ENCODE results near the gene MRPL14. TPM values are rescaled to one million over a fixed set of nuclear protein-coding genes. Genes with fewer than 3 reads are reported as not detected.

MRPL14 gene
- total and polyA plus RNA-seq, 3 donors from 2014 or later = 47.6 to 86.5 (median 53.5) TPM

GRCh38 chr6:44074813-44075646 lies 52.2 kb downstream of the MRPL14 start:
- Histone ChIP-seq H3K4me3 (no peak overlapping the region), H3K27me3 (no peaks in the 10 kb centered on the region), H3K36me3 (ENCODE audit: low read depth, missing control alignments) (no peaks in the 10 kb centered on the region), H3K4me1 (peaks cover 27% of the 10 kb centered on the region), H3K27ac (peak overlapping the region in 1 of 2 donors; percentile 91), H3K9me3 (no peaks in the 10 kb centered on the region)
- TF ChIP-seq CTCF (IDR thresholded peaks at IDR 0.05) (no peak), POLR2A (IDR thresholded peaks at IDR 0.05) (no peak)
- intact Hi-C loops (cut with DNase I; ENCODE audit: low total_unique reads) = loop anchor here (2.0 to 10.0 kb wide), 2 partner anchors 304 to 410 kb away; partner anchors contain the start of gene VEGFA
- DNase-seq = no peak
- 5 to 47% methylated on average over 4 to 9 of the region's 9 CpGs for WGBS, 2 donors

- WGBS, 2 donors = 0 to 1% methylated on average over 12 to 13 of the region's 13 CpGs
- TF ChIP-seq CTCF (IDR thresholded peaks at IDR 0.05) (peak; percentile 81 to 91 (median 90)), POLR2A (IDR thresholded peaks at IDR 0.05) (no peak)
- H3K9me3 ChIP-seq = no peaks in the 10 kb centered on the region
- DNase-seq = peak; percentile 78
- peaks cover 27% of the 10 kb centered on the region for H3K4me1 ChIP-seq
- H3K27ac ChIP-seq = peak overlapping the region; percentile 62 to 91
- H3K27me3 ChIP-seq = no peaks in the 10 kb centered on the region
- intact Hi-C loops (cut with DNase I; ENCODE audit: low total_unique reads) = loop anchor here (2.0 to 10.0 kb wide), 2 partner anchors 304 to 410 kb away; partner anchors contain the start of gene VEGFA
- H3K36me3 ChIP-seq (ENCODE audit: low read depth, missing control alignments) = no peaks in the 10 kb centered on the region
- no peak overlapping the region for H3K4me3 ChIP-seq
Observed at GRCh38 chr6:44074439-44074812, 52.8 kb downstream of the MRPL14 start.

- no peaks in the 10 kb centered on the region for H3K27me3 ChIP-seq
- H3K4me3 ChIP-seq = peak overlapping the region; percentile 43 to 64
- TF ChIP-seq POLR2A (IDR thresholded peaks at IDR 0.05) = no peak
- TF ChIP-seq CTCF (IDR thresholded peaks at IDR 0.05) = peak in 1 of 3 experiments; percentile 19
- intact Hi-C loops (cut with DNase I; ENCODE audit: low total_unique reads) = loop anchor here (2.0 to 10.0 kb wide), 2 partner anchors 303 to 409 kb away; partner anchors contain the start of gene VEGFA
- H3K4me1 ChIP-seq = peaks cover 27% of the 10 kb centered on the region
- DNase-seq = peak; percentile 28
- peak overlapping the region; percentile 62 to 91 for H3K27ac ChIP-seq
- no peaks in the 10 kb centered on the region for H3K36me3 ChIP-seq (ENCODE audit: low read depth, missing control alignments)
- 11 to 12% methylated on average over 25 of the region's 25 CpGs for WGBS, 2 donors
- H3K9me3 ChIP-seq = no peaks in the 10 kb centered on the region
Observed at GRCh38 chr6:44073612-44074438, 53.4 kb downstream of the MRPL14 start.

GRCh38 chr6:44072959-44073611 lies 54.2 kb downstream of the MRPL14 start:
- Histone ChIP-seq H3K9me3 (no peaks in the 10 kb centered on the region), H3K27ac (peak overlapping the region; percentile 62 to 91), H3K36me3 (ENCODE audit: low read depth, missing control alignments) (no peaks in the 10 kb centered on the region), H3K4me1 (peaks cover 27% of the 10 kb centered on the region), H3K4me3 (peak overlapping the region; percentile 43 to 64), H3K27me3 (no peaks in the 10 kb centered on the region)
- intact Hi-C loops (cut with DNase I; ENCODE audit: low total_unique reads) = loop anchor here (10.0 kb wide), 1 partner anchor 408 kb away; no protein-coding TSS in a partner anchor
- 1 to 3% methylated on average over 36 to 44 of the region's 55 CpGs for WGBS, 2 donors
- no peak for TF ChIP-seq CTCF (IDR thresholded peaks at IDR 0.05)
- no peak for TF ChIP-seq POLR2A (IDR thresholded peaks at IDR 0.05)
- DNase-seq = peak; percentile 92

Measured in testis (tissue), 3 donors.